Testis (tissue), 3 donors: ENCODE measurements around the gene MRPS35. TPM values are rescaled to one million over a fixed set of nuclear protein-coding genes. Genes with fewer than 3 reads are reported as not detected.
A peak's percentile ranks its signal among the peaks of the same experiment; 100 is the strongest.

Experiments
- DNase-seq: peaks from one replicate; pipeline ENCODE4 v3.0.0-alpha.2; 2019
- H3K27ac ChIP-seq, 2 donors: fragments of 200-600 bp; sonication (generic); one replicate each; pipeline ENCODE4 v1.5.1; 2019
- H3K27me3 ChIP-seq: fragments of 200-600 bp; sonication (generic); one replicate; pipeline ENCODE4 v1.5.1; 2019
- H3K36me3 ChIP-seq: fragments of 200-600 bp; sonication (generic); one replicate; pipeline ENCODE4 v1.5.1; 2017; ENCODE audit warnings: low read depth; ENCODE audit errors: missing control alignments
- H3K4me1 ChIP-seq: fragments of 200-600 bp; sonication (generic); one replicate; pipeline ENCODE4 v1.5.1; 2019
- H3K4me3 ChIP-seq, 2 donors: fragments of 200-600 bp; sonication (generic); one replicate each; pipeline ENCODE4 v1.5.1; 2017 to 2019
- H3K9me3 ChIP-seq: fragments of 200-600 bp; sonication (generic); one replicate; pipeline ENCODE4 v1.5.1; 2017
- CTCF ChIP-seq, 3 experiments: fragments of 450-650 bp in 2 of 3; fragments of 200-600 bp in 1 of 3; sonication (generic) in 1 of 3; IDR thresholded peaks; one replicate each; pipeline ENCODE4 v1.5.1; 2016 to 2019; ENCODE audit warnings: antibody characterized with exemption in 3 of 3, mild to moderate bottlenecking in 2 of 3, moderate library complexity in 1 of 3
- POLR2A ChIP-seq: fragments of 450-650 bp; IDR thresholded peaks from one replicate; pipeline ENCODE4 v1.6.1; 2017; ENCODE audit warnings: antibody characterized with exemption, mild to moderate bottlenecking, moderate library complexity
- WGBS, 2 donors: methylation state at CpG; one replicate each; pipeline ENCODE4 v1.1.5; 2018; 5-methylcytosine and 5-hydroxymethylcytosine counted together
- intact Hi-C: fragments of 100-400 bp; cut with DNase I; formaldehyde crosslinking; loops from one replicate; pipeline ENCODE4 v1.15.1; 2023; ENCODE audit warnings: low total_unique reads
- polyA plus RNA-seq: library from polyadenylated mRNA; stranded (reverse); fragments of 350-450 nt; fragmentation: Illumina TruSeq; extraction: RNeasy Lipid Tissue Mini Kit (QIAGEN cat#74804); gene quantifications from one replicate; pipeline ENCODE4 v1.2.3, GENCODE V29; 2014; ENCODE audit warnings: low read depth, low replicate concordance; ENCODE audit not compliant: insufficient read depth
- total RNA-seq, 2 donors: library from RNA; depleted of rRNA; stranded (reverse); fragments of >200 nt; gene quantifications; one replicate each; pipeline ENCODE4 v1.2.3, GENCODE V29; 2016

The MRPS35 gene
- total and polyA plus RNA-seq, 3 donors from 2014 or later, result 35.1 to 42.9 (median 35.7) TPM

GRCh38 chr12:27751386-27752047 lies 40.9 kb downstream of the MRPS35 start:
- H3K4me3 ChIP-seq, result no peak overlapping the region
- no peaks in the 10 kb centered on the region for H3K9me3 ChIP-seq
- intact Hi-C loops, result no loop called here
- H3K27me3 ChIP-seq, result no peaks in the 10 kb centered on the region
- 63 to 76% methylated on average over 15 of the region's 15 CpGs for WGBS, 2 donors
- no peaks in the 10 kb centered on the region for H3K36me3 ChIP-seq
- H3K4me1 ChIP-seq, result peaks cover 47% of the 10 kb centered on the region
- TF ChIP-seq POLR2A (no peak), CTCF (IDR thresholded peaks at IDR 0.05) (no peak)
- no peak for DNase-seq
- H3K27ac ChIP-seq, result peak overlapping the region; percentile 59 to 62

GRCh38 chr12:27754795-27755194 lies 44.2 kb downstream of the MRPS35 start:
- Histone ChIP-seq H3K4me1 (peaks cover 43% of the 10 kb centered on the region), H3K27ac (no peak overlapping the region), H3K36me3 (no peaks in the 10 kb centered on the region), H3K27me3 (no peaks in the 10 kb centered on the region), H3K4me3 (no peak overlapping the region), H3K9me3 (no peaks in the 10 kb centered on the region)
- WGBS, 2 donors, result 54 to 79% methylated on average over 3 of the region's 3 CpGs
- TF ChIP-seq CTCF (IDR thresholded peaks at IDR 0.05) (no peak), POLR2A (no peak)
- DNase-seq, result peak; percentile 50
- intact Hi-C loops, result no loop called here

GRCh38 chr12:27756670-27757195 lies 46.1 kb downstream of the MRPS35 start:
- no peaks in the 10 kb centered on the region for H3K27me3 ChIP-seq
- no peaks in the 10 kb centered on the region for H3K36me3 ChIP-seq
- no peak overlapping the region for H3K4me3 ChIP-seq
- DNase-seq, result no peak
- H3K9me3 ChIP-seq, result no peaks in the 10 kb centered on the region
- WGBS, 2 donors, result 83 to 86% methylated on average over 7 of the region's 7 CpGs
- peaks cover 39% of the 10 kb centered on the region for H3K4me1 ChIP-seq
- H3K27ac ChIP-seq, result peak overlapping the region; percentile 37 to 71
- intact Hi-C loops, result no loop called here
- no peak for TF ChIP-seq CTCF (IDR thresholded peaks at IDR 0.05)
- TF ChIP-seq POLR2A, result no peak

GRCh38 chr12:27762757-27763156 lies 52.1 kb downstream of the MRPS35 start:
- Histone ChIP-seq H3K9me3 (no peaks in the 10 kb centered on the region), H3K27ac (no peak overlapping the region), H3K4me1 (peaks cover 17% of the 10 kb centered on the region), H3K4me3 (no peak overlapping the region), H3K36me3 (no peaks in the 10 kb centered on the region), H3K27me3 (no peaks in the 10 kb centered on the region)
- DNase-seq, result no peak
- TF ChIP-seq CTCF (IDR thresholded peaks at IDR 0.05), result no peak
- no peak for TF ChIP-seq POLR2A
- intact Hi-C loops, result no loop called here
- 88 to 90% methylated on average over 2 of the region's 2 CpGs for WGBS, 2 donors

GRCh38 chr12:27766587-27766986 lies 56.0 kb downstream of the MRPS35 start:
- Histone ChIP-seq H3K4me3 (no peak overlapping the region), H3K27ac (no peak overlapping the region), H3K4me1 (peaks cover 2% of the 10 kb centered on the region), H3K36me3 (no peaks in the 10 kb centered on the region), H3K9me3 (no peaks in the 10 kb centered on the region), H3K27me3 (no peaks in the 10 kb centered on the region)
- 92 to 95% methylated on average over 3 of the region's 3 CpGs for whole genome bisulfite sequencing, 2 donors
- no peak for DNase-seq
- TF ChIP-seq CTCF (IDR thresholded peaks at IDR 0.05), result no peak
- no peak for TF ChIP-seq POLR2A
- intact Hi-C loops, result no loop called here
